NCI-H460 (cell line): ENCODE measurements around the gene HRH1. TPM values are rescaled to one million over a fixed set of nuclear protein-coding genes. Genes with fewer than 3 reads are reported as not detected.
A peak's percentile ranks its signal among the peaks of the same experiment; 100 is the strongest.

Experiments
- DNase-seq: peaks from one replicate; pipeline ENCODE4 v3.0.0-alpha.2; 2016; ENCODE audit warnings: low read depth; ENCODE audit errors: extremely low read depth
- total RNA-seq: library from RNA; depleted of rRNA; stranded (reverse); fragments of >200 nt; shearing (Covaris generic); gene quantifications from 2 replicates; pipeline ENCODE4 v1.2.3, GENCODE V29; 2014

The HRH1 gene
- total RNA-seq, 1 experiment from 2014 or later: 5.8 TPM

- no peak for DNase-seq
Observed at GRCh38 chr3:11272906-11273574, 118.7 kb downstream of the HRH1 start.

- DNase-seq: no peak
Observed at GRCh38 chr3:11273891-11274291, 119.6 kb downstream of the HRH1 start.

- no peak for DNase-seq
Observed at GRCh38 chr3:11274566-11275142, 120.4 kb downstream of the HRH1 start.

GRCh38 chr3:11275926-11276325, 121.6 kb downstream of the HRH1 start:
- no peak for DNase-seq

- DNase-seq: no peak
Observed at GRCh38 chr3:11276901-11277300, 122.6 kb downstream of the HRH1 start.

GRCh38 chr3:11282250-11283138, 128.2 kb downstream of the HRH1 start:
- DNase-seq: no peak

- DNase-seq: no peak
Observed at GRCh38 chr3:11283139-11283475, 128.8 kb downstream of the HRH1 start.

GRCh38 chr3:11284011-11284410, 129.7 kb downstream of the HRH1 start:
- DNase-seq: no peak

GRCh38 chr3:11285471-11285870, 131.2 kb downstream of the HRH1 start:
- DNase-seq: no peak

- no peak for DNase-seq
Observed at GRCh38 chr3:11287404-11287803, 133.1 kb downstream of the HRH1 start.

GRCh38 chr3:11288021-11288491, 133.8 kb downstream of the HRH1 start:
- DNase-seq: no peak

- peak; percentile 69 for DNase-seq
Observed at GRCh38 chr3:11288786-11289637, 134.7 kb downstream of the HRH1 start.

GRCh38 chr3:11289864-11290263, 135.6 kb downstream of the HRH1 start:
- DNase-seq: no peak

- DNase-seq: no peak
Observed at GRCh38 chr3:11290743-11291680, 136.7 kb downstream of the HRH1 start.

GRCh38 chr3:11291808-11292207, 137.5 kb downstream of the HRH1 start:
- no peak for DNase-seq

- no peak for DNase-seq
Observed at GRCh38 chr3:11297126-11297525, 142.8 kb downstream of the HRH1 start.

GRCh38 chr3:11300970-11301369, 146.7 kb downstream of the HRH1 start:
- DNase-seq: no peak

GRCh38 chr3:11302444-11302843, 148.2 kb downstream of the HRH1 start:
- no peak for DNase-seq

GRCh38 chr3:11304175-11304574, 149.9 kb downstream of the HRH1 start:
- no peak for DNase-seq

- DNase-seq: peak; percentile 16
Observed at GRCh38 chr3:11305509-11305908, 151.2 kb downstream of the HRH1 start.
